ENCODE data around the gene DEPDC1.

DNA sequence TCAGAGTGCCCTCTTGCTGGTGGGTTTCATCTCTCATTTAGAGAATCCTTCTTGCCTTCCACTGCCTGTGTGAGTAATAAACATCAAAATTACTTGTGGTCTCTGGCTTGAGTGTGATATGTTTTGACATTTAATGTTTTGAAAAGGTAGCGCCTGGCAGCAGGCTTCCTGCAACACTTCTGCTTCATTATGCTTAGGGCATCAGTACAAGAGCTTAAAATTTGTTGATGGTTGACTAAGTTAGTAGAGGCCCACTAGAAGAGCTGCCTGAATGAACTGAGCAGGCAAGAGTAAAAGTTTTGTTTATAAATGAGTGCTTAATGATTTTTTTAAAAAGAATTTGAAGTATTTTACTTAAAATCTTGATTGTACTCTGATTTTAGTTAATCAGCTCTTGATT, 40.7 kb downstream of the DEPDC1 start:
- TF ChIP-seq, protein P1, sequence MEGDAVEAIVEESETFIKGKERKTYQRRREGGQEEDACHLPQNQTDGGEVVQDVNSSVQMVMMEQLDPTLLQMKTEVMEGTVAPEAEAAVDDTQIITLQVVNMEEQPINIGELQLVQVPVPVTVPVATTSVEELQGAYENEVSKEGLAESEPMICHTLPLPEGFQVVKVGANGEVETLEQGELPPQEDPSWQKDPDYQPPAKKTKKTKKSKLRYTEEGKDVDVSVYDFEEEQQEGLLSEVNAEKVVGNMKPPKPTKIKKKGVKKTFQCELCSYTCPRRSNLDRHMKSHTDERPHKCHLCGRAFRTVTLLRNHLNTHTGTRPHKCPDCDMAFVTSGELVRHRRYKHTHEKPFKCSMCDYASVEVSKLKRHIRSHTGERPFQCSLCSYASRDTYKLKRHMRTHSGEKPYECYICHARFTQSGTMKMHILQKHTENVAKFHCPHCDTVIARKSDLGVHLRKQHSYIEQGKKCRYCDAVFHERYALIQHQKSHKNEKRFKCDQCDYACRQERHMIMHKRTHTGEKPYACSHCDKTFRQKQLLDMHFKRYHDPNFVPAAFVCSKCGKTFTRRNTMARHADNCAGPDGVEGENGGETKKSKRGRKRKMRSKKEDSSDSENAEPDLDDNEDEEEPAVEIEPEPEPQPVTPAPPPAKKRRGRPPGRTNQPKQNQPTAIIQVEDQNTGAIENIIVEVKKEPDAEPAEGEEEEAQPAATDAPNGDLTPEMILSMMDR (IDR thresholded peaks at IDR 0.05): no peak
- TF ChIP-seq POLR2A (IDR thresholded peaks at IDR 0.05): no peak
